ENCODE measurements around the gene ACADL.
"Not testable (repeated sequence)": the region's sequence is repeated elsewhere in the genome, so short reads cannot be mapped to it uniquely, and the experiment has no call there.

DNA sequence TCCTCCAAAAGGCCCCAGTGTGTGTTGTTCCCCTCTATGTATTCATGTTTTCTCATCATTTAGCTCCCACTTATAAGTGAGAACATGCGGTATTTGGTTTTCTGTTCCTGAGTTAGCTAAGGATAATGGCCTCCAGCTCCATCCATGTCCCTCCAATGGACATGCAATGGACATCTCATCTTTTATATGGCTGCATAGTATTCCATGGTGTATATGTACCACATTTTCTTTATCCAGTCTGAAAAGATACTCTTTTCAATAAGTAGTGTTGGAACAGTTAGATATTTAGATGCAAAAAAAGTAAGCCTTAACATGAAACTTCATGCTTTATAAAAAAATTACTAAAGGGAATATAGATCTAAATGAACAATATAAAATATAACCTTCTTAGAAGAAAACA lies 48.1 kb downstream of the ACADL start:
- TF ChIP-seq, protein P1, sequence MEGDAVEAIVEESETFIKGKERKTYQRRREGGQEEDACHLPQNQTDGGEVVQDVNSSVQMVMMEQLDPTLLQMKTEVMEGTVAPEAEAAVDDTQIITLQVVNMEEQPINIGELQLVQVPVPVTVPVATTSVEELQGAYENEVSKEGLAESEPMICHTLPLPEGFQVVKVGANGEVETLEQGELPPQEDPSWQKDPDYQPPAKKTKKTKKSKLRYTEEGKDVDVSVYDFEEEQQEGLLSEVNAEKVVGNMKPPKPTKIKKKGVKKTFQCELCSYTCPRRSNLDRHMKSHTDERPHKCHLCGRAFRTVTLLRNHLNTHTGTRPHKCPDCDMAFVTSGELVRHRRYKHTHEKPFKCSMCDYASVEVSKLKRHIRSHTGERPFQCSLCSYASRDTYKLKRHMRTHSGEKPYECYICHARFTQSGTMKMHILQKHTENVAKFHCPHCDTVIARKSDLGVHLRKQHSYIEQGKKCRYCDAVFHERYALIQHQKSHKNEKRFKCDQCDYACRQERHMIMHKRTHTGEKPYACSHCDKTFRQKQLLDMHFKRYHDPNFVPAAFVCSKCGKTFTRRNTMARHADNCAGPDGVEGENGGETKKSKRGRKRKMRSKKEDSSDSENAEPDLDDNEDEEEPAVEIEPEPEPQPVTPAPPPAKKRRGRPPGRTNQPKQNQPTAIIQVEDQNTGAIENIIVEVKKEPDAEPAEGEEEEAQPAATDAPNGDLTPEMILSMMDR (IDR thresholded peaks at IDR 0.05): not testable (repeated sequence)
- not testable (repeated sequence) for TF ChIP-seq POLR2AphosphoS5 (IDR thresholded peaks at IDR 0.05)

Data from gastroesophageal sphincter (tissue), 3 donors.